GM19023 (cell line): ENCODE data around the gene TPX2.

Experiments
- ATAC-seq: cut with Tn5 transposase; IDR thresholded peaks from one replicate; pipeline ENCODE4 v1.9.1; 2021; ENCODE audit warnings: mild to moderate bottlenecking, moderate library complexity; ENCODE audit not compliant: unreplicated experiment

Gene TPX2

GRCh38 chr20:31760519-31761240 lies 21.6 kb downstream of the TPX2 start:
- ATAC-seq, result no peak

GRCh38 chr20:31764641-31765305 lies 25.7 kb downstream of the TPX2 start:
- ATAC-seq, result no peak

- no peak for ATAC-seq
These were observed 28.7 kb downstream of the TPX2 start for GRCh38 chr20:31767805-31768204.

- ATAC-seq, result no peak
These were observed 30.6 kb downstream of the TPX2 start for GRCh38 chr20:31769681-31770080.

- ATAC-seq, result no peak
These were observed 31.2 kb downstream of the TPX2 start for GRCh38 chr20:31770243-31770642.

GRCh38 chr20:31774408-31774807 lies 35.3 kb downstream of the TPX2 start:
- no peak for ATAC-seq

- no peak for ATAC-seq
These were observed 41.7 kb downstream of the TPX2 start for GRCh38 chr20:31780839-31781238.

GRCh38 chr20:31781945-31782344 lies 42.9 kb downstream of the TPX2 start:
- ATAC-seq, result no peak

GRCh38 chr20:31784354-31785044 lies 45.4 kb downstream of the TPX2 start:
- no peak for ATAC-seq

- ATAC-seq, result no peak
These were observed 46.0 kb downstream of the TPX2 start for GRCh38 chr20:31785089-31785488.

GRCh38 chr20:31788578-31788977 lies 49.5 kb downstream of the TPX2 start:
- ATAC-seq, result no peak

GRCh38 chr20:31790401-31790800 lies 51.3 kb downstream of the TPX2 start:
- no peak for ATAC-seq

- ATAC-seq, result no peak
These were observed 58.3 kb downstream of the TPX2 start for GRCh38 chr20:31797364-31797763.

GRCh38 chr20:31801508-31801907 lies 62.4 kb downstream of the TPX2 start:
- no peak for ATAC-seq

- ATAC-seq, result no peak
These were observed 64.6 kb downstream of the TPX2 start for GRCh38 chr20:31803552-31804291.

- ATAC-seq, result no peak
These were observed 67.7 kb downstream of the TPX2 start for GRCh38 chr20:31806564-31807355.

- ATAC-seq, result no peak
These were observed 69.4 kb downstream of the TPX2 start for GRCh38 chr20:31808481-31808880.

GRCh38 chr20:31809661-31810060 lies 70.6 kb downstream of the TPX2 start:
- ATAC-seq, result no peak

GRCh38 chr20:31811198-31811597 lies 72.1 kb downstream of the TPX2 start:
- no peak for ATAC-seq
